ENCODE data around the gene ALB. TPM values are rescaled to one million over a fixed set of nuclear protein-coding genes. Genes with fewer than 3 reads are reported as not detected.

Gene ALB
- total RNA-seq, 2 donors from 2014 or later = 1.4 to 3.5 TPM

GRCh38 chr4:73376251-73376650 lies 27.8 kb upstream of the ALB start:
- Mint-ChIP-seq H3K27ac (no peak overlapping the region), H3K4me1 (no peaks in the 10 kb centered on the region), H3K9me3 (no peaks in the 10 kb centered on the region), H3K27me3 (ENCODE audit: insufficient read depth) (no peaks in the 10 kb centered on the region), H3K4me3 (no peak overlapping the region), H3K36me3 (ENCODE audit: low read depth) (no peaks in the 10 kb centered on the region)
- H3K27me3 ChIP-seq (ENCODE audit: control insufficient read depth, insufficient read depth, low read length, poor library complexity, severe bottlenecking) = no peaks in the 10 kb centered on the region
- H3K27ac ChIP-seq (ENCODE audit: low read depth, low read length) = no peak overlapping the region
- no peaks in the 10 kb centered on the region for H3K9me3 ChIP-seq (ENCODE audit: control insufficient read depth, low read length)
- no peaks in the 10 kb centered on the region for H3K4me1 ChIP-seq (ENCODE audit: control insufficient read depth, insufficient read depth, low read length)
- H3K36me3 ChIP-seq (ENCODE audit: control insufficient read depth, insufficient read depth, low read length) = no peaks in the 10 kb centered on the region
- no peak overlapping the region for H3K4me3 ChIP-seq (ENCODE audit: low read length)
- no peak for TF ChIP-seq CTCF (conservative IDR thresholded peaks at IDR 0.05)
- no peak overlapping the region for H3K9ac ChIP-seq (ENCODE audit: extremely low read depth, low read length, poor library complexity, severe bottlenecking)
- no peak for DNase-seq

GRCh38 chr4:73376976-73377375 lies 27.1 kb upstream of the ALB start:
- Histone ChIP-seq H3K27me3 (ENCODE audit: control insufficient read depth, insufficient read depth, low read length, poor library complexity, severe bottlenecking) (no peaks in the 10 kb centered on the region), H3K36me3 (ENCODE audit: control insufficient read depth, insufficient read depth, low read length) (no peaks in the 10 kb centered on the region), H3K4me3 (ENCODE audit: low read length) (no peak overlapping the region), H3K27ac (ENCODE audit: low read depth, low read length) (no peak overlapping the region), H3K9me3 (ENCODE audit: control insufficient read depth, low read length) (no peaks in the 10 kb centered on the region), H3K4me1 (ENCODE audit: control insufficient read depth, insufficient read depth, low read length) (no peaks in the 10 kb centered on the region), H3K9ac (ENCODE audit: extremely low read depth, low read length, poor library complexity, severe bottlenecking) (no peak overlapping the region)
- no peaks in the 10 kb centered on the region for H3K27me3 Mint-ChIP-seq (ENCODE audit: insufficient read depth)
- H3K27ac Mint-ChIP-seq = no peak overlapping the region
- H3K4me3 Mint-ChIP-seq = no peak overlapping the region
- no peak for DNase-seq
- H3K9me3 Mint-ChIP-seq = no peaks in the 10 kb centered on the region
- WGBS, 2 experiments (ENCODE audit: insufficient coverage in 1 of 2, insufficient read length in 1 of 2) = 85 to 90% methylated on average over 2 to 4 of the region's 4 CpGs
- H3K36me3 Mint-ChIP-seq (ENCODE audit: low read depth) = no peaks in the 10 kb centered on the region
- no peak for TF ChIP-seq CTCF (conservative IDR thresholded peaks at IDR 0.05)
- no peaks in the 10 kb centered on the region for H3K4me1 Mint-ChIP-seq

GRCh38 chr4:73378887-73379286 lies 25.2 kb upstream of the ALB start:
- no peak overlapping the region for H3K27ac Mint-ChIP-seq
- no peaks in the 10 kb centered on the region for H3K9me3 Mint-ChIP-seq
- no peak for TF ChIP-seq CTCF (conservative IDR thresholded peaks at IDR 0.05)
- 89 to 96% methylated on average over 4 to 5 of the region's 5 CpGs for WGBS, 2 experiments (ENCODE audit: insufficient coverage in 1 of 2, insufficient read length in 1 of 2)
- Histone ChIP-seq H3K4me1 (ENCODE audit: control insufficient read depth, insufficient read depth, low read length) (no peaks in the 10 kb centered on the region), H3K9ac (ENCODE audit: extremely low read depth, low read length, poor library complexity, severe bottlenecking) (no peak overlapping the region), H3K4me3 (ENCODE audit: low read length) (no peak overlapping the region), H3K27me3 (ENCODE audit: control insufficient read depth, insufficient read depth, low read length, poor library complexity, severe bottlenecking) (no peaks in the 10 kb centered on the region), H3K9me3 (ENCODE audit: control insufficient read depth, low read length) (no peaks in the 10 kb centered on the region), H3K36me3 (ENCODE audit: control insufficient read depth, insufficient read depth, low read length) (no peaks in the 10 kb centered on the region), H3K27ac (ENCODE audit: low read depth, low read length) (no peak overlapping the region)
- DNase-seq = no peak
- no peaks in the 10 kb centered on the region for H3K36me3 Mint-ChIP-seq (ENCODE audit: low read depth)
- H3K27me3 Mint-ChIP-seq (ENCODE audit: insufficient read depth) = no peaks in the 10 kb centered on the region
- H3K4me1 Mint-ChIP-seq = no peaks in the 10 kb centered on the region
- no peak overlapping the region for H3K4me3 Mint-ChIP-seq

All from endodermal cell (in vitro differentiated cells).